COR-L47 (cell line): ENCODE results near the gene ARFGEF3.
"Not testable (repeated sequence)": the region's sequence is repeated elsewhere in the genome, so short reads cannot be mapped to it uniquely, and the experiment has no call there.

Experiments
- DNase-seq: peaks from one replicate; lab custom pipeline; 2025; lab: John Stamatoyannopoulos, UW

The ARFGEF3 gene

GRCh38 chr6:138272533-138273315 lies 111.0 kb downstream of the ARFGEF3 start:
- DNase-seq: no peak

GRCh38 chr6:138275976-138276375 lies 114.2 kb downstream of the ARFGEF3 start:
- DNase-seq: no peak

DNA sequence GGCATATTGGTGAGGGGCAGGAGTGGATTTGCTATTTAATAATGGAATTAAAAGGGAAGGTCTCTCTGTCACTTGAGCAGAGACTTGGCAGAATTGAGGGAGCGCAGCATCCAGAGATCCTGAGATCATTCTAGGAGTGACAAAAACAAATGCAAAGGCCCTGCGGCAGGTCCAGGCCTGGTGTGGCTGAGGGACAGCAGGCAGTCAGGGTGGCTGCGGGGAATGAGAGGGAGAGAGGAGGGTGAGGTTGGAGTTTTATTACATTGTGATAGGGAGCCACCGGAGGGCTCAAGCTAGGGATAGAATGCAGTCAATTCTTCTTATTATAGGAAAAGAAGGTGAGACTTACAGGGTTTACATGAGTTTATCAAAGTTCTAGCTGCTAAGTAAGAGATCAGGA lies 116.1 kb downstream of the ARFGEF3 start:
- no peak for DNase-seq

- DNase-seq: no peak
Observed at GRCh38 chr6:138278326-138278725, 116.6 kb downstream of the ARFGEF3 start.

DNA sequence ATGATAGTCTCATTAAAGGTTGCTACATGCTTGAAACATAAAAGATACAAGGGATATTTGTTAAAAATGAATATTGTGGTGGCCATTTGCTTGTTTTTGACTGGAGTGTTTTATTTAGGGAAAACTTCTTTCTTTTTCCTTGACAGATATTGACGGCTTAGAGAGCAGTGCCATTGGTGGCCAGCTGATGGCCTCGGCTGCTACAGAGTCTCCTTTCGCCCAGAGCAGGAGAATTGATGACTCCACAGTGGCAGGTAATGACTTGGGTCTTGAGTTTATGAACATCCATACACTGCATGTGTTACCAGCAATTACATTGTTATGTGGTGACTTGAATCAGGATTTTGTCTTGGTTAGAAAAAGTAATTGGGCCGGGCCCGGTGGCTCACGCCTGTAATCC lies 124.1 kb downstream of the ARFGEF3 start:
- DNase-seq: no peak

DNA sequence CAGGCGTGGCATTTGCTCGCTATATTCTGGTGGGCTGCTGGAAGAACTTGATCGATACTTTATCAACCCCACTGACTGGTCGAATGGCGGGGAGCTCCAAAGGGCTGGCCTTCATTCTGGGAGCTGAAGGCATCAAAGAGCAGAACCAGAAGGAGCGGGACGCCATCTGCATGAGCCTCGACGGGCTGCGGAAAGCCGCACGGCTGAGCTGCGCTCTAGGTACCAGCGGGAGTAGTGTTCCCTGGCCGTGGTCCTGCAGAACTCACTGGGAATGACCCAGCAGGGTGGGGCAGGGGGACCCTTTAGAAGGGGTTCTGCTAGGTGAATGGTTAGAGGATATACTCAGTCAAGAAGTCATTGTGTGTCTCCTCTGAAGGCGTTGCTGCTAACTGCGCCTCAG lies 125.0 kb downstream of the ARFGEF3 start:
- DNase-seq: no peak

DNA sequence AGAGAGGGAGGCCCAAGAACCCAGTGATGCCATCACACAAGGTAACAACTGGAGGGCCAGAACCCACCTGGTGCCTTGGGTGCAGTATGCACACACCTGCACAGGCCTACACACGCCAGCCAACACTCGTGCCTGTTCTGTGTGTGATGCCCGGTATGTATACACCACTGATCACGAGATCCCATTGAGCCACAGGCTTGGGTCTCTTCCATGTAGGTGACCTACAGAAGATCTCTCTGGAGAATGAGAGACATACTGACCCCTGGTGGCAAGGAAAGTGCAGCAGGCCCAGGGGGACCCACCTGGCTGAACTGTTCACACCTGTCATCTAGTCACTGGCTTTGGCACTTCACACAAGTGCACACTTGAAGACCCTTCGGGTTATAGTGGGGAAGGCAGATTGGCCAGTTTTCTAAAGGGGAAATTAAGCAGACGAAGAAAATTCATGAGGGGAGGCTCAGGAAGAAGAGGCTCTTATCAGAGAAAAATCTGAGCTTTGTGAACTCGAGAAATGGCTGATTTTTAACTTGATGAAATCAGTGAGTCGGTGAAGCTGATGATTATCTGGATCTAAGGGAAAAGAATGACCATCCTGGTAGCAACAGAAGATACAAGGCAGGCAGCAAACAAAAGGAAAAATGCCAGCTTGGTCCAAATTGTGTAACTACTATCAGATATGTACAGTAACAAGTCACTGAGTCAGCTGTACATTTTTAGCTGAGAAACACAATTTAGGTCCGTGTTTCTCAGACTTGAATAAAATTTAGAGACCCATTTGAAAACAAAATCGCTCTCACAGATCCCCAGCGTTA lies 125.6 kb downstream of the ARFGEF3 start:
- DNase-seq: peak; percentile 50

GRCh38 chr6:138288428-138289085 lies 126.8 kb downstream of the ARFGEF3 start:
- not testable (repeated sequence) for DNase-seq

GRCh38 chr6:138289739-138290138 lies 128.0 kb downstream of the ARFGEF3 start:
- DNase-seq: peak; percentile 10

GRCh38 chr6:138290423-138290962 lies 128.8 kb downstream of the ARFGEF3 start:
- DNase-seq: no peak

- DNase-seq: no peak
Observed at GRCh38 chr6:138291036-138291848, 129.5 kb downstream of the ARFGEF3 start.

DNA sequence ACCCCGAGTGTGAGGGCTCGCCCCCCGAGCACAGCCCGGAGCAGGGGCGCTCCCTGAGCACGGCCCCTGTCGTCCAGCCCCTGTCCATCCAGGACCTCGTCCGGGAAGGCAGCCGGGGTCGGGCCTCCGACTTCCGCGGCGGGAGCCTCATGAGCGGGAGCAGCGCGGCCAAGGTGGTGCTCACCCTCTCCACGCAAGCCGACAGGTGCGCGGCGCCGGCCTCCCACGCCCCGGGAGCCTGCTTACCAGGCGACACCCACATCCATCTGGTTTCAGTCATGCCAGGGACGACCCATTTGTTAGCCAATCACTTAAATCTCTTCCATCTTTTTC lies 130.1 kb downstream of the ARFGEF3 start:
- no peak for DNase-seq

DNA sequence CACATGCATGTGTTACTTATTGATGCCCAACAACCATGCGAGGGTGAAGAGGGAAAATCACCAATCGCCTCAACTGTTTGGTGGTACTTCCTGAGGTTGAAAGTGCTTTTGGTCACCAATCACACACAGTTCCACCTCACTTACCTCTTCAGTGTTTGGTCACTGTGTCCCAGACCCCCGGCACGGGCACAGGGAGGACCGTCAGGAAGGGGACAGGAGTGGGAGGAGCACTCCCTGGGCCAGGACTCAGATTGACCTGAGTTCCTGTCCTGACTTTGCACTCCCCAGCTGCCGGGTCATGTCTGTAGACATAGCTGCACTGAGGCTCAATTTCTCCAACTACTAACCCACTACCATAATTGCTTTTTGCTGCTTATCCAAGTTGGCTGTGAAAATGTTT lies 130.7 kb downstream of the ARFGEF3 start:
- DNase-seq: no peak

GRCh38 chr6:138293428-138294395 lies 132.0 kb downstream of the ARFGEF3 start:
- DNase-seq: no peak

DNA sequence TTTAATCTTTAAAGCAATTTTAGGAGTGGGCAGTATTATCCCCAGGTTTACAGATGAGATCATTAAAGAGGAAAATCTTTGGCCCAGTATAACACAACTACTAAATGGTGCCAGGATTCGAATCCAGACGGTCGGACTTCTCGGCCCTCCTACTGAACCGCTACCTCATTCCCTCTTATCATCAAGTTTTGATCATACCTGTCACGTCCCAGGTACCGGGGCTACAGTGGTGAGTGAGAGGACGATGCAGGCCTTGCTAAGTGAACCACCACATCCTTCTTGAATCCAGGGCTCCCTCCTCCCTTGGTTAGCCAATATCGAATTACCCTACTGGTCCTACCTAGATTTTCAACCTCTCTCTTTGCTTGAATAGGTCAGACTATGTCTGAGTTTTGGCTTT lies 134.6 kb downstream of the ARFGEF3 start:
- no peak for DNase-seq

- DNase-seq: no peak
Observed at GRCh38 chr6:138296786-138297185, 135.0 kb downstream of the ARFGEF3 start.

- no peak for DNase-seq
Observed at GRCh38 chr6:138297761-138298298, 136.1 kb downstream of the ARFGEF3 start.

GRCh38 chr6:138300469-138300868 lies 138.7 kb downstream of the ARFGEF3 start:
- DNase-seq: no peak

- DNase-seq: no peak
Observed at GRCh38 chr6:138302554-138302953, 140.8 kb downstream of the ARFGEF3 start.

GRCh38 chr6:138307352-138307751 lies 145.6 kb downstream of the ARFGEF3 start:
- DNase-seq: no peak
